GM12891 (cell line): ENCODE data around the gene IL32.

Source experiments
- PAX5 ChIP-seq: IDR thresholded peaks from 2 replicates; pipeline ENCODE4 v1.6.1; 2011; ENCODE audit warnings: low read length, moderate library complexity, mild to moderate bottlenecking; ENCODE audit not compliant: insufficient read depth, severe bottlenecking
- POLR2A ChIP-seq: IDR thresholded peaks from 2 replicates; pipeline ENCODE4 v1.6.1; 2011; ENCODE audit warnings: low read depth, low read length, control low read depth
- POLR2AphosphoS5 ChIP-seq: IDR thresholded peaks from 2 replicates; pipeline ENCODE4 v1.6.1; 2011; ENCODE audit warnings: low read depth, low read length, control low read depth
- SPI1 ChIP-seq: IDR thresholded peaks from 2 replicates; pipeline ENCODE4 v1.6.1; 2011; ENCODE audit warnings: low read depth, low read length, control low read depth
- TAF1 ChIP-seq: IDR thresholded peaks from 2 replicates; pipeline ENCODE4 v1.6.1; 2011; ENCODE audit warnings: low read depth, low read length, control low read depth

DNA sequence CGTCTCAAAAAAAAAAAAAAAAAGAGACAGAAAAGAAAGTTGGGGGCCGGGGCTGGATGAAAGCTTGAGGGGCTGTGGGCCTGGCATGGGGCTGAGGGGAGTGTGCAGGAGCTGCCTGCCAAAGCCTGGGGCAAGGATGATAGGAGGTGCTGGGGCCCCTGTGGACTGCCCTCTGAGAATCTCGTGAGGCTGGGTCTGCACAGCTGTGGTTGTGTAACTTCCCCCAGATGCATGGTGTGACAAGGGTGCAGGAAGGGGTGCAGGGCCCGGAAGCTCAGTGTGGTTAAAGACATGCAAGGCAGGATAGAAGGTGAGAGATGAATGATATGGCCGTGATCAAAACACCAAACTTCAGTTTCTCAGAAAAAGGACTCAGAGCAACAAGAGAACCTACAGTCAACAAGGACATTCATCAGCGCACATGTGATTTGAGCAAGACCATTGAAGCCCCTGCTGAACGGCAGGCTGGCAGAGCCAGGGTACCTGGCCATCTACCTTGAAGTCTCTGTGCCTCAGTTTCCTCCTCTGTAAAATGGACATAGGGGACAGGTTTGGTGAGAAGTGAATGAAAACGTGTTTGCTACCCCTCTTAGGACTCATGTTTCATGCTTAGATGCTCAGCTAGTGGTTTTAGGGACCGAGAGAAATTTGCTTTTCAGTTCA is 9.6 kb downstream of the IL32 start:
- no peak for TF ChIP-seq POLR2AphosphoS5
- 0 out of 2 replicates have a peak, but pooled peaks have one; percentile 25 for TF ChIP-seq POLR2A
- no peak for TF ChIP-seq SPI1
- no peak for TF ChIP-seq TAF1
- TF ChIP-seq PAX5, result no peak
